Subcutaneous adipose tissue (tissue), 4 donors: ENCODE measurements around the gene UFSP2. TPM values are rescaled to one million over a fixed set of nuclear protein-coding genes. Genes with fewer than 3 reads are reported as not detected.

ENCODE experiments used
- total RNA-seq, 4 donors: library from RNA; depleted of rRNA; stranded (reverse); fragments of >200 nt; gene quantifications; one replicate each; pipeline ENCODE4 v1.1.0, GENCODE V29; 2016
- TF ChIP-seq, protein P1 (sequence below): fragments of 450-650 bp; IDR thresholded peaks from one replicate; pipeline ENCODE4 v1.5.1; 2016; ENCODE audit warnings: low read depth, mild to moderate bottlenecking, control low read depth, antibody characterized with exemption, moderate library complexity

Gene UFSP2
- total RNA-seq, 4 donors from 2014 or later, result 22.9 to 43.6 (median 36.7) TPM

DNA sequence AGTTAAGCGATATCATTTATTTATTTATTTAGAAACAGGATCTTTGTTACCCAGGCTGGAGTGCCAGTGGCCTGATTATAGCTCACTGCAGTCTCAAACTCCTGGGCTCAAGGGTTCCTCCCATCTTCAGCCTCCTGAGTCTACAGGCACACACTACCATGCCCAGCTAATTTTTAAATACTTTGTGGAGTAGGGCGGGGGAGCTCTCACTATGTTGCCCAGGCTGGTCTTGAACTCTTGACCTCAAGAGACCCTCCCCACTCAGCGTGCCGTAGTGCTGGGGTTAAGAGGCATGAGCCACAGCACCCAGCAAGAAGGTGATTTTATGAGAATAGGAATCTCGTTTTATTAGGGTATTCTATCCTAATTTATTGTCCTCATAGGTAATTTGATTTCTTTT lies 3.9 kb upstream of the UFSP2 start:
- TF ChIP-seq, protein P1, sequence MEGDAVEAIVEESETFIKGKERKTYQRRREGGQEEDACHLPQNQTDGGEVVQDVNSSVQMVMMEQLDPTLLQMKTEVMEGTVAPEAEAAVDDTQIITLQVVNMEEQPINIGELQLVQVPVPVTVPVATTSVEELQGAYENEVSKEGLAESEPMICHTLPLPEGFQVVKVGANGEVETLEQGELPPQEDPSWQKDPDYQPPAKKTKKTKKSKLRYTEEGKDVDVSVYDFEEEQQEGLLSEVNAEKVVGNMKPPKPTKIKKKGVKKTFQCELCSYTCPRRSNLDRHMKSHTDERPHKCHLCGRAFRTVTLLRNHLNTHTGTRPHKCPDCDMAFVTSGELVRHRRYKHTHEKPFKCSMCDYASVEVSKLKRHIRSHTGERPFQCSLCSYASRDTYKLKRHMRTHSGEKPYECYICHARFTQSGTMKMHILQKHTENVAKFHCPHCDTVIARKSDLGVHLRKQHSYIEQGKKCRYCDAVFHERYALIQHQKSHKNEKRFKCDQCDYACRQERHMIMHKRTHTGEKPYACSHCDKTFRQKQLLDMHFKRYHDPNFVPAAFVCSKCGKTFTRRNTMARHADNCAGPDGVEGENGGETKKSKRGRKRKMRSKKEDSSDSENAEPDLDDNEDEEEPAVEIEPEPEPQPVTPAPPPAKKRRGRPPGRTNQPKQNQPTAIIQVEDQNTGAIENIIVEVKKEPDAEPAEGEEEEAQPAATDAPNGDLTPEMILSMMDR, result no peak

DNA sequence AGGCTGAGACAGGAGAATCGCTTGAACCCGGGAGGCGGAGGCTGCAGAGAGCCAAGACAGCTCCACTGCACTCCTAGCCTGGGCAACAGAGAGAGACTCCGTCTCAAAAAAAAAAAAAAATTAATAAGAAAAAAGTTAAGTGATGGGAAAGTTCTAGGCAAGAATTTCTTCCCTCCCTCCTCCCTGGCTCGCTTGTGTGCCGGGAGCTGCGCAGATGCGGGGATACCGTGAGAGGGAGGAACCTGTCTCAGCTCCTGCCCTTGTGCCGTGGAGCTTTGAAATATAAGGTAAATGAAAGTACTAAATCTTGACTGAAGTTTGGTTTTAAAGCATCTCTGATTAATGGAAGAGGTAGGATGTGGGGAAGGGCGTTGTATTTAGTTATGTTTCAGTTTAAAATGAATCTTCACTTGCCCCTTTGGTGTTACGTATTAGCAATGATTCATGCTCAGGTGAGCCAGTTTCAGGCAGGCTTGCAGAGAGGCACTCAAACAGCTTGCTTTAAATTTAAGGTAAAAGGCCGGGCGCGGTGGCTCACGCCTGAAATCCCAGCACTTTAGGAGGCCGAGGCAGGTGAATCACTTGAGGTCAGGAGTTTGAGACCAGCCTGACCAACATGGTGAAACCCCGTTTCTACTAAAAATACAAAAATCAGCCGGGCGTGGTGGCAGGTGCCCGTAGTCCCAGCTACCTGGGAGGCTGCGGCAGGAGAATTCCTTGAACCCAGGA lies 1.4 kb upstream of the UFSP2 start:
- TF ChIP-seq, protein P1, result no peak

DNA sequence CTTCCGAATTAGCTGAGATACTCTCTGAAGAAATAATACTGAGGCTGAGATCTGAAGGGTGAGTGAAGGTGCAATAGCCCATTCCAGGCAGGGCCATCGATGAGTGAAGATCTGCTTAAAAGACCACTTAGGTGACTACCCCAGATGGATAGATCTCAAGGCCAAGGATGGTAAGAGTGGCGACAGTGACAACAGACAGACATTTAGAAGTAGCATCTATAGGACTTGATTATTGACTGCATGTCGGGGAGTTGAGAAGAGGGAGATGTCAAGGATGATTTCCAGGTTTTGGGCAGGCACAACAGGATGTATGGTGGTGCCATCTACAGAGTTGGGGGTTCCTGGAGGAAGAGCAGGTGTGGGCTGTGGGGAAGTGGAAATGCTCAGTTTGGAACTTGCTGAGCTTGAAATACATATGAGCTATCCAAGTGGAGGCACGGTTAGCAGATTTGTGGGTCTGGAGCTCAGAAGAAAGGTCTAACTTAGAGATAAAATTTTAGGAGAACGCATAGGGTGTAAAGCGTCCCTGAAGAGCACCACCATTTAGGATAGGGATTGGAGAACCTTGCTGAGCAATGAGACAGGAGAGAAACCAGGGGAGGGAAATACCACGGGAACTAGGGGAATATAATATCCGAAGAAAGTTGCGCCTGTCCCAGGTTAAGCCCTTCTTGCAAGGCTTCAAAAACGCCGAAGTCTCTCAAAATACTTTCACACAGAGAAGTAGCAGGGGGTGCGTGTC lies 688 bp downstream of the UFSP2 start:
- TF ChIP-seq, protein P1, result no peak

DNA sequence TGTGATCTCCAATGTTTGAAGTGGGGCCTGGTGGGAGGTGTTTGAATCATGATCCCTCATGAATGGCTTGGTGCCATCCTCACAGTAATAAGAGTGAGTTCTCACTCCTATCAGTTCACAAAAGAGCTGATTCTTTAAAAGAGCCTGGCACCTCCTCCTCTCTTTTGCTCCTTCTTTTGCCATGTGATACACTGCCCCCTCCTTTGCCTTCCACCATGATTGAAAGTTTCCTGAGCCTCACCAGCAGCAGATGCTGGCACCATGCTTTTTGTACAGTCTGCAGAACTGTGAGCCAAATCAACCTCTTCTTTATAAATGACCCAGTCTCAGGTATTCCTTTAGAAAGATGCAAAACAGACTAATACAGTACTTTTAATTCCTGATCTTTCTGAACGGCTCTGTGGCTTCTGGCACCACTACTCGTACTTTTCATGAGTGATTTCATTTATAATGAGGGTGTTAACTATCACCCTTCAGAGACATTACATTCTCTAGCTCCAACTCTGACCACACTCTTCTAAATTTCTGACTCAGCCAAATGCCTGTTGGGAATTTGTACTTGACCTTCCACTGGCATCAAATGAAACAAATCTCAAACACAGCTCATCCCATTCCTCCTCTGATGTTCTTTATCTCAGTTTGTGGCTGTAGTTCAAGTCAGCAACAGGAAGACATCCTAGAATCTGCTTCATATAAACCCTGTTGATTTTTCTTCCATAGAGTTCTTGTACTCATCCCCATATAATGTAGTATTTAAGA lies 4.2 kb downstream of the UFSP2 start:
- TF ChIP-seq, protein P1, result no peak

DNA sequence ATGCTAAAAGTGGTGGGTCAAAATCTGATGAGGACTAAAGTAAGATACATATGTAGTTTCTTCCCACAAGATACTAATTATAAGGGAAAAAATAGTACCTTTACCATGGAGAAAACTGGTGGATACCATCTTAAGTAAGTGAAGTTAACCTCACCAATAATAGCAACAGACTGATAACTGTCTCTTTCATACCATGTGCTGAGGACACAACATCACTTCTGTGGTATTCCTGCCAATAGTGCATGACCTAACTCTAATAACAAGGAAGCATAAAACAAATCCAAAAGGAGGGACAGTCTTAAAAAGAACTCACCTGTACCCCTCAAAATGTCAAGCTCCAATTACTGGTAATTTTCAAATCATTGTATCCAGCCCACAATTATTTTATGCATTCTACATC lies 8.8 kb downstream of the UFSP2 start:
- TF ChIP-seq, protein P1, result no peak

DNA sequence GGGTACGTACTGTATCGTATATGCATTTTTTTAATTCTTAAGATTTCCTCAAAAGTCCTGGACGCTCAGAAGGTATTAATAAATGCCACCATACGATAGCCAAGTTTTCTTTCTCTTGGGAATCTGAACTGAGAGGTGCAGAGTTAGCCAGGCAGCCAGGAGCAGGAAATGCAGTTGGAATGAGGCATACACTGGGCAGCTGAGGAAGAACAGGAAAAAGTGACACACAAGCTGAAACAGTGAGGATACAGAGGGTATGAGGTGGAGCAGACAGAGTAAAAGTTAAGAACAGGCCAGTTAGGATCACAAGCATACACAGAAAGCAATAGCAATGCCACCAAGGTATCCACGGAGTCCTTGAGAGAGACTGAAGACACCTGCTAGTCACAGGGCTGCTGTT lies 13.4 kb downstream of the UFSP2 start:
- TF ChIP-seq, protein P1, result no peak

DNA sequence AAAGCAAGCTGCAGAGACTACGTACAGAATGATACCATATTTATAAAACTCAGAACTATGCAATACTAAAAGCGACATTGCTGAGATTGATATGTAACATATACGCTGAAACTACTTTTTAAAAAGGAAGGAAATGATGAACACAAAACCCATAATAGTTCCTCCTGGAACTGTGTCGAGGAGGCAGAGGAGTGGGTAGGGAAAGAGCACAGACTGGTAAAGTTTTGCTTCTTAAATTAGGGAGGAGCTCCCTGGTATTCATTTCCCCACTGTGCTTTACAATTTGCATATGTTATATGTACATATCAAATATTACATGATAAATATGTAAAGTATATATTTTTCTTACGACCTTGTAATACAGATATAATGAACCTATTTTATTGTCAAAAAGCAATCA lies 13.9 kb downstream of the UFSP2 start:
- TF ChIP-seq, protein P1, result no peak
